HG03064 (cell line): ENCODE results near the gene IGSF9.

Experiments
- ATAC-seq: cut with Tn5 transposase; IDR thresholded peaks from one replicate; pipeline ENCODE4 v1.9.1; 2021; ENCODE audit warnings: low read depth; ENCODE audit not compliant: unreplicated experiment

Gene IGSF9

DNA sequence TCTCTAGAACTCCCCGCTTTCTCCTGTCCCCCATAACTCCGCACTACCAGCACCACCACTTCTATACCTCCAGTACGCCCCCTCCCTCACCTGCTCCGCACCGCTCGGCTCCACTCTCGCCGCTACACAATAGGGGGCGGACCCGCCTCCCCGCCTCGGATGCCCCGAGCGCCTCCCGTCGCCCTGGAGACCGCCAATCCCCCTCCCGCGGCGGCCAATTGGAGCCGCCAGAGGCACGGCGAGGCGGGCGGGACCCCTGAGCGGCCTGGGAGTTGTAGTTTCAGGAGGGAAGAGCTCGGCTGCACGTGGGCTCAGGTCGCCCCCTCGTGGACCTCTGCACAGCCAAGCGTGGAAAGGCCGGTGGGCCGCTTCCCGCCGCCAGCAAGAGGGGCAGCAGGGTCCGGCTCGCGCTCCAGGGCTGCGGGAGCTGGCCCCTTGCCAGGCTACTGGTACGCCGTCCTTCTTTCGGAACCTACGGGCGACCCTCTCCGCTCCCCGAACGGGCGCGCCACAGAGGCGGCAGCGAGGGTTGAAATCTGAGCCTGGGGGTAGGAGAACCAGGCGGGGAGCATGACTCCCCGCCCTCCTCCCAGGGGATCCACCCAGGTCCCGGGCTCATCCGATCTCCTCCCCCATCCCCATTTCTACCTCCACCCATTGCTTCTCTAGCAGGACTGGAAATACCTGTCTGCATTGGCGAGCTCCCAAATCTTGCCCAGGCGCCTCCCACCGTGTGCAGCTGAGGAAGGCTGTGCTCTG is at the start of gene IGSF9:
Gene IGSF9 (minus strand): TSS at position 131 of the 759 bp plus-strand sequence. CDS start 2,159 bp downstream, outside the sequence.
- ATAC-seq: no peak

DNA sequence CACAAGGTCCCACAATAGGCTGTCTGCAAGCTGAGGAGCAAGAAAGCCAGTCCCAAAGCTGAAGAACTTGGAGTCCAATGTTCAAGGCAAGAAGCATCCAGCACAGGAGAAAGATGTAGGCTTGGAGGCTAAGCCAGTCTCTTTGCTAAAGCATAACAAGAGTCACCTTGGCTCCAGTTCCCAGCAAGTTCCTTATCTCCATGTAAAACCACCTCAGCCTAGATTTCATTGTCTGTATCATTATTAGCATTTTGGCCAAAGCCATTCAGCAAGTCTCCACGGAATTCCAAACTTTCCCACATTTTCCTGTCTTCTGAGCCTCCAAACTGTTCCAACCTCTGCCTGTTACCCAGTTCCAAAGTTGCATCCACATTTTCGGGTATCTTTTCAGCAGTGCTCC is 49.5 kb upstream of the IGSF9 start:
- no peak for ATAC-seq

GRCh38 chr1:159993911-159994310 is 48.5 kb upstream of the IGSF9 start:
- no peak for ATAC-seq

- ATAC-seq: no peak
Observed at GRCh38 chr1:159992161-159992560, 46.7 kb upstream of the IGSF9 start.

DNA sequence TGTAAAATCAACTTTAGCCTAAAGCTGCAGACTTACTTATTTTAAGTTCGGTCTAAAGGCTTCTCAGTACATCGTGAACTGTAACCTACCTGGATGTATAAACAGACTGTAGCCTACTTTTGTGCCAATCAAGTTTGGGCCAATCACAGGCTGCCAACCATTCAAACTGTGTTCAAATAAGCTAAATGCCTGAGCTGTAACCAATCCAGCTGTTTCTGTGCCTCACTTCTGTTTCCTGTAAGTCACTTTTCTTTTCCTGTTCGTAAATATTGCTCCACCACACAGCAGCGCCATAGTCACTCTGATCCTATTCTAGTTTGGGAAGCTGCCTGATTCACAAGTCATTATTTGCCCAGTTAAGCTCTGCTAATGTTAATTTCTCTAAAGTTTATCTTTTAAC is 46.1 kb upstream of the IGSF9 start:
- ATAC-seq: no peak

DNA sequence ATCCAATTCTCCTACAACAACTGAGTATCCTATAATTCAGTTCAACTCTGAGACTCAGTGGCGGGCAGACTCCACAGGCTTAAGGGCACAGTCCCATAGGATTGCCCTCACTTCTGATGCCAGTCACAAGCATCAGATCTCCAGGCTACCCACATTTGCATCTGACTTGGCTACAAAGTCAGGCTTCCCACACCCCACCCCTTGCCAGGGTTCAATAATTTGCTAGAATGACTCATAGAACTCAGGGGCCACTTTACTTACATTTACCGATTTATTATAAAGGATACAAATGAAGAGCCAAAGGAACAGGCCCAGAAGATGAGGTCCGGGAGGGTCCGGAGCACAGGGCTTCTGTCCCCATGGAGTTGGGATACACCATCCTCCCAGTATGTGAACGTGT is 44.6 kb upstream of the IGSF9 start:
- ATAC-seq: no peak

- no peak for ATAC-seq
Observed at GRCh38 chr1:159989581-159989980, 44.2 kb upstream of the IGSF9 start.

DNA sequence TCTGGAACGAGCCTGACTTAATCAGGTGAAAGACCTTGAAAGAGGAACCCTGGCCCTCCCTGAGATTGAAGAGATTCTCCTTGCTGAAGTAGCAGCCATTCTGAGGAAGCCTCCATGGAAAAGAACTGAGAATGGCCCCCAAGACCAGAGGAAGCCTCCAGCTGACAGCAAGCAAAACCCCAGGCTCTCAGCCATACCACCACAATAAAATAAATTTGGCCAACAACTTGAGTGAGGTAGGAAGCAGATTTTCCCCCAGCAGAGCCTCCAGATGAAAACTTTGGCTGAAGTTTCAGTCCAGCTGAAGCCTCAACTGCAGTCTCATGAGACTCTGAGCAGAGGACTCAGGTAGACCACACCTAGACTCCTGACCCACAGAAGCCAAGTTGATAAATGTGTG is 42.6 kb upstream of the IGSF9 start:
- ATAC-seq: no peak

DNA sequence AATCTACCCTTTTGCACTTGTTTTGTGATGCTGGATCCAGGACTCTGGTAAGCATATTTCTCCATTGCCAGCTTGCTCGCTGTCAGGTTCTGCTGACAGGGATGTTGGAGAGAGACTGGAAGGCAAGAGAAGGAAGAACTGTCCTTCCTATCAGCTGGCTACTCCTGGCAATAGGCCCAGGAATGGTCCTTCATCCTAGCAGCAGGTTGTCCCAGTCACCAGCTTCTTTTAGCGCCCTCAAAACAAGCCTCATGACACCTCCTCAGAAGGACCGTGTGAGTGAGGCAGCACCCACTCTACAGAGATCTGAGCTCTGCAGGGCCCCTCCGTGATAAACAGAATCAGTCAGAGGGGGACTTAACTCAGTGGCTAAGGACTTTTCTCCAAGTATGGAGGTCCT is 41.8 kb upstream of the IGSF9 start:
- ATAC-seq: no peak

GRCh38 chr1:159986531-159986930 is 41.1 kb upstream of the IGSF9 start:
- no peak for ATAC-seq

DNA sequence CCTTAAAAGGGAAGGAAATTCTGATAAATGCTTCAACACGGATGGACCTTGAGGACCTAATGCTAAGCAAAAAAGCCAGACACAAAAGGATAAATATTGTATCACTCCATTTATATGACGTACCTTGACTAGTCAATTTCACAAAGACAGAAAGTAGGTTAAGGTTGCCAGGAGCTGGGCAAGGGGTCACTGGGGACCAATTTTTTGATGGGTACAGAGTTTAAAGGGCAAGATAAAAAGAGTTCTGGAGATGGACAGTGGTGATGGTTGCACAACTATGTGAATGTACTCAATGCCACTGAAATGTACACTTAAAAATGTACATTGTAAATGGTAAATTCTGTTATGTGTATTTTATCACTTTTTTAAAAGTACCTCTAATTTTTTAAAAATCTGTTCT is 40.7 kb upstream of the IGSF9 start:
- no peak for ATAC-seq

- ATAC-seq: no peak
Observed at GRCh38 chr1:159985473-159985872, 40.1 kb upstream of the IGSF9 start.

DNA sequence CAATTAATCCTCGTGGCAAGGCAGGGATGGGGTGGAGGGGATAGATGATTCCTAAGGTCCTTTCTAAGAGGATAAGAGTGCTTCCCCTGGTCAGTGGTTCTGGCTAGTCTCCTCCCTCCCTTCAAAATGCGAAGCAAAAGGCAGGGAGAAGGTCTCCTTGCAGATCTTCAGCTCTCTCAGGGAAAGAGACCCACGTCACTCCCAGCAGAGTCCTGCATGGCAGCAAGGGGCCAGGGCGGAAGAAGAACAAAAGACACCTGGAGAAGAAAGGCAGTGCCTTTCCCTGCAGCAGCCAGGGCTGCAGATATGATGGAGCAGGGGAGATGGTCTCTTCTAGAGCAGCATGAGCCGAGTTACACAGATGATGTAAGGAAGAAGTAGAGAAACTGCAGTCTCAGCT is 38.3 kb upstream of the IGSF9 start:
- ATAC-seq: no peak

GRCh38 chr1:159982280-159982679 is 36.9 kb upstream of the IGSF9 start:
- no peak for ATAC-seq

DNA sequence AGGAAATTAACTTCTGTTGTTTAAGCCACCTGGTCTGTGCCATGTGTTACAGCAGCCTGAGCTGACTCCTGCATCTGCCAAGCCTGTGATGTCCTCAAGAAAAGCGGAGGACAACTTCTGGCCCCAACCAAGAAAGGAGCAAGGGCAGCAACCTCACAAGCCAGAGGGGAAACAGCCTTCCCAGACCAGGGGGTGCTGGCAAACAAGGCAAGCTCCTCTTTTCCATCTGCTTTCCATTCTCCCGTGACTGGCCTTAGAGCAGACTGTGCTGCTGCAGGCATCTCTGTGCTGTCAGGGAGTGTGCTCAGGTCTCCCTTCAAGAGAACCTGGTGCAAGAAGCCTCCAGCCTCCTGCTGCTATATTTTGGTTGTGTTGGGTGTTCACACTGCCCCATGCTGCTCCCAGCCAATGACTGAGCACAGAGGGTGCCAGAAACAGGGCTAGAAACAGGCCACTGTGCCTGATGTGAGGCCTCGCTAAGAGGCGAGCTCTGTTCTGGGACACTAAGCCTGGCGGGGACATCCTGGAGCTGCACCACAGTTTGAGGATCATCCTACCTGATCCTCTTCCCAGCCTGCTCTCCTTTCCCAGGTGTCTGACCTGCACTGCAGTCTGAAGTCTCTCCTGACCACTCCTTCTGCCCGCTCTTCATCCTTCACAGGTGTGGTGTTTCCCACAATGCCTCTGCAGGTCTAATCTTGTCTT is 36.1 kb upstream of the IGSF9 start:
- ATAC-seq: no peak

GRCh38 chr1:159980786-159981185 is 35.4 kb upstream of the IGSF9 start:
- no peak for ATAC-seq

DNA sequence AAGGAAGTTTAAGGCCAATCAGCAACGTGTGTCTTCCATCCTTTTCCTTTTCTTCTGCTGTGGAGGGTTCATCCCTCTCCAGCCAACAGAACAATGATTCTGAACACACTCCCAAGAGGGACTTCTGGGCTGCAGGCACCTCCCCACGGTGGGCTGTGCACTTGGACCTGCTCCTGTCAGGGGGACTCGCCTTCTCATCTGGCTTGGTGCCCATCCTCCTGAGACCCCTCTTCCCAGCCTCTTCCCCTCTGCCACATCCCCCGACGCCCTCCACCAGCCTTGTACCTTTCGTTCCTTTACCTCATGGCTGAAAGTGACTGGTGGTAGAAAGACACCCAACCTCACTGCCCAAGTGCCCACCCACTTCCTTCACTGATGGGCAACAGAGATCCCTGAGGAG is 34.7 kb upstream of the IGSF9 start:
- no peak for ATAC-seq

DNA sequence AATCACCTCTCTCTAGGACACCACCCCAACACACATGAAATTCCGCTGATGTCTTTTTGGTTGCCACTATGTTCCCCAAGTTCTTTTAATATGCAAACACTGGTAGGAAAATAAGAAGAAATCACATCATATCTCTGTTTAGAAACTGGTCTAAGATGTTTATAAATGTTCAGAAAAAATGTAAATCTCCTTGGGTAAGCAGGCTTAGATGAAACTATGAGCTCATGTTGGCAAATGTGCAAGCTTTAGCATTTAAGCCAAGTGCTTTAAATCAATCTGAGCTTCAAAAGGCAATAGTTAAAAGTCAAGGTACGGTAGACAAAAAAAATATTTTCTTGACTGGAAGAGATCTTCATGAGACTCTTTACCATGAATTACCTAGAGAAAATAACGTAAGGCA is 33.8 kb upstream of the IGSF9 start:
- no peak for ATAC-seq

GRCh38 chr1:159978107-159978398 is 32.6 kb upstream of the IGSF9 start:
- ATAC-seq: no peak

- no peak for ATAC-seq
Observed at GRCh38 chr1:159977364-159978106, 32.1 kb upstream of the IGSF9 start.

GRCh38 chr1:159974350-159974965 is 29.0 kb upstream of the IGSF9 start:
- no peak for ATAC-seq
